CD14-positive monocyte (primary cell): Measurements from ENCODE around the gene PLPPR4. TPM values are rescaled to one million over a fixed set of nuclear protein-coding genes. Genes with fewer than 3 reads are reported as not detected.

Source experiments
- DNase-seq, 3 donors: peaks; one replicate each; pipeline ENCODE4 v3.0.0-alpha.2; 2011 to 2022
- H2AFZ ChIP-seq: 2 replicates; pipeline ENCODE4 v1.6.0; 2012; ENCODE audit warnings: mild to moderate bottlenecking, low read depth, low read length, inconsistent platforms; ENCODE audit not compliant: insufficient read depth, poor library complexity, severe bottlenecking
- H3K27ac ChIP-seq, 2 donors: 1 replicate in 1 of 2; 2 replicates in 1 of 2; pipeline ENCODE4 v1.5.1; 2012 to 2013; ENCODE audit warnings: low read length in 2 of 2, control low read depth in 1 of 2, inconsistent platforms in 1 of 2, low read depth in 1 of 2, mild to moderate bottlenecking in 1 of 2
- H3K27me3 ChIP-seq, 2 donors: one replicate each; pipeline versions ENCODE4 v1.6.0 to v1.6.1; 2011 to 2013; ENCODE audit warnings: low read length in 2 of 2; ENCODE audit not compliant: control insufficient read depth in 2 of 2, insufficient read depth in 2 of 2
- H3K36me3 ChIP-seq, 2 donors: replicated peaks in 1 of 2; 1 replicate in 1 of 2; 2 replicates in 1 of 2; pipeline versions ENCODE4 v1.5.1 to v1.6.1; 2012 to 2013; ENCODE audit warnings: low read length in 2 of 2, control low read depth in 1 of 2, inconsistent platforms in 1 of 2, mild to moderate bottlenecking in 1 of 2; ENCODE audit not compliant: insufficient read depth in 2 of 2, control insufficient read depth in 1 of 2
- H3K4me1 ChIP-seq, 2 donors: 1 replicate in 1 of 2; 2 replicates in 1 of 2; pipeline versions ENCODE4 v1.5.1 to v1.6.1; 2012 to 2013; ENCODE audit warnings: low read length in 2 of 2, control low read depth in 1 of 2, inconsistent platforms in 1 of 2, mild to moderate bottlenecking in 1 of 2, moderate library complexity in 1 of 2; ENCODE audit not compliant: insufficient read depth in 2 of 2, control insufficient read depth in 1 of 2
- H3K4me2 ChIP-seq: replicated peaks from 2 replicates; pipeline ENCODE3; 2012; ENCODE audit warnings: low read length, moderate library complexity, mild to moderate bottlenecking; ENCODE audit not compliant: poor library complexity, severe bottlenecking; ENCODE audit errors: extremely low read depth
- H3K4me3 ChIP-seq, 3 experiments: fragments of 200-600 bp in 1 of 3; sonication (generic) in 1 of 3; replicated peaks in 1 of 3; 1 replicate in 2 of 3; 2 replicates in 1 of 3; pipeline ENCODE4 v1.5.1; 2011 to 2013; ENCODE audit warnings: low read length in 3 of 3, mild to moderate bottlenecking in 3 of 3, control low read depth in 2 of 3, low read depth in 2 of 3, inconsistent platforms in 1 of 3, moderate library complexity in 1 of 3
- H3K79me2 ChIP-seq: 2 replicates; pipeline ENCODE4 v1.6.0; 2012; ENCODE audit warnings: mild to moderate bottlenecking, control low read depth, inconsistent platforms, low read length, moderate library complexity; ENCODE audit not compliant: insufficient read depth
- H3K9ac ChIP-seq: 2 replicates; pipeline ENCODE4 v1.6.0; 2017; ENCODE audit warnings: low read length, mild to moderate bottlenecking; ENCODE audit not compliant: insufficient read depth, poor library complexity, severe bottlenecking
- H3K9me3 ChIP-seq, 2 donors: replicated peaks in 1 of 2; 1 replicate in 1 of 2; 2 replicates in 1 of 2; pipeline versions ENCODE4 v1.5.1 to v1.6.1; 2012 to 2013; ENCODE audit warnings: low read length in 2 of 2, control low read depth in 1 of 2; ENCODE audit not compliant: control insufficient read depth in 1 of 2, insufficient read depth in 1 of 2
- H4K20me1 ChIP-seq: 2 replicates; pipeline ENCODE4 v1.6.0; 2012; ENCODE audit warnings: mild to moderate bottlenecking, low read length, control low read depth, moderate library complexity; ENCODE audit not compliant: insufficient read depth
- H3K27ac Mint-ChIP-seq, 7 donors: one replicate each; pipeline ENCODE4 v1.8.0; 2020; ENCODE audit warnings: mild to moderate bottlenecking in 7 of 7, mixed read lengths in 7 of 7, moderate library complexity in 6 of 7, inconsistent platforms in 2 of 7
- H3K27me3 Mint-ChIP-seq, 3 donors: one replicate each; pipeline ENCODE4 v1.8.0; 2021 to 2022; ENCODE audit warnings: low read depth in 3 of 3, mild to moderate bottlenecking in 3 of 3, mixed read lengths in 3 of 3, moderate library complexity in 3 of 3, inconsistent platforms in 1 of 3
- H3K36me3 Mint-ChIP-seq, 2 donors: one replicate each; pipeline ENCODE4 v1.8.0; 2020; ENCODE audit warnings: mixed read lengths in 2 of 2, inconsistent platforms in 1 of 2, mild to moderate bottlenecking in 1 of 2
- H3K4me1 Mint-ChIP-seq: one replicate; pipeline ENCODE4 v1.8.0; 2020; ENCODE audit warnings: mild to moderate bottlenecking, mixed read lengths
- H3K4me3 Mint-ChIP-seq, 2 donors: one replicate each; pipeline ENCODE4 v1.8.0; 2020; ENCODE audit warnings: mild to moderate bottlenecking in 2 of 2, mixed read lengths in 2 of 2, moderate library complexity in 1 of 2
- H3K9me3 Mint-ChIP-seq, 7 donors: one replicate each; pipeline ENCODE4 v1.8.0; 2020 to 2022; ENCODE audit warnings: mixed read lengths in 7 of 7, mild to moderate bottlenecking in 6 of 7, moderate library complexity in 6 of 7, inconsistent platforms in 2 of 7
- CTCF ChIP-seq: fragments of 200-600 bp; IDR thresholded peaks from one replicate; pipeline ENCODE4 v1.8.0; 2022; ENCODE audit warnings: antibody characterized with exemption, mild to moderate bottlenecking
- WGBS: methylation state at CpG from one replicate; pipeline ENCODE4 v1.1.5; 2013; ENCODE audit warnings: missing lambda C conversion rate; ENCODE audit not compliant: insufficient coverage; 5-methylcytosine and 5-hydroxymethylcytosine counted together
- intact Hi-C, 2 donors: fragments of 100-400 bp; cut with micrococcal nuclease; formaldehyde crosslinking; loops; one replicate each; pipeline versions ENCODE4 v1.15.0 to v1.15.1; 2023
- polyA plus RNA-seq, 3 donors: library from polyadenylated mRNA; depleted of rRNA in 1 of 3; unstranded in 2 of 3; stranded (reverse) in 1 of 3; fragments of 300-500 nt in 2 of 3; fragments of >200 nt in 1 of 3; fragmentation: Illumina TruSeq in 2 of 3; gene quantifications; 1 replicate in 2 of 3; 2 replicates in 1 of 3; pipeline ENCODE4 v1.2.3, GENCODE V29; 2012 to 2021

The PLPPR4 gene
- polyA plus RNA-seq, 3 donors, result not detected

GRCh38 chr1:99304725-99305282, 40.5 kb downstream of the PLPPR4 start:
- Histone ChIP-seq H3K79me2 (no peaks in the 10 kb centered on the region), H3K4me2 (no peak overlapping the region), H3K9me3 (peaks cover 0 to 11% of the 10 kb centered on the region in 2 donors), H3K4me3 (no peak overlapping the region), H4K20me1 (no peaks in the 10 kb centered on the region), H2AFZ (no peak overlapping the region), H3K27me3 (no peaks in the 10 kb centered on the region), H3K4me1 (no peaks in the 10 kb centered on the region), H3K27ac (no peak overlapping the region), H3K9ac (no peak overlapping the region), H3K36me3 (no peaks in the 10 kb centered on the region)
- Mint-ChIP-seq H3K27ac (no peak overlapping the region), H3K27me3 (no peaks in the 10 kb centered on the region), H3K36me3 (no peaks in the 10 kb centered on the region), H3K4me3 (no peak overlapping the region), H3K9me3 (peaks cover 0 to 3% (median 0%) of the 10 kb centered on the region in 7 donors), H3K4me1 (no peaks in the 10 kb centered on the region)
- 100% methylated on average over 1 of the region's 5 CpGs for WGBS
- TF ChIP-seq CTCF, result no peak
- no peak for DNase-seq
- intact Hi-C loops, result no loop called here

DNA sequence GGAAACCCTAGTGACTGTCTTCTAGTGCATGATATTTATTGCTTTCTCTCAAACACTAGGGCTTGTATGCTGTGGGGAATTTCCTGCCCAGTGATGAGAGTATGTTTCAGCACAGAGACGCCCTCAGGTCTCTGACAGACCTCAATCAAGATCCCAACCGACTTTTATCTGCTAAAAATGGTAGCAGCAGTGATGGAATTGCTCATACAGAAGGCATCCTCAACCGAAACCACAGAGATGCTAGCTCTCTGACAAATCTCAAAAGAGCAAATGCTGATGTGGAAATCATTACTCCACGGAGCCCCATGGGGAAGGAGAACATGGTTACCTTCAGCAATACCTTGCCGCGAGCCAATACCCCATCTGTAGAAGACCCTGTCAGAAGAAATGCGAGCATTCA, 41.3 kb downstream of the PLPPR4 start:
- H3K36me3 Mint-ChIP-seq, result no peaks in the 10 kb centered on the region
- H3K4me1 Mint-ChIP-seq, result no peaks in the 10 kb centered on the region
- H3K9me3 Mint-ChIP-seq, result peaks cover 0 to 3% (median 0%) of the 10 kb centered on the region in 7 donors
- WGBS, result 90% methylated on average over 5 of the region's 7 CpGs
- no peak for DNase-seq
- Histone ChIP-seq H3K9ac (no peak overlapping the region), H2AFZ (no peak overlapping the region), H3K36me3 (no peaks in the 10 kb centered on the region), H3K9me3 (peaks cover 0 to 11% of the 10 kb centered on the region in 2 donors), H3K27ac (no peak overlapping the region), H3K4me2 (no peak overlapping the region), H3K4me3 (no peak overlapping the region), H3K27me3 (no peaks in the 10 kb centered on the region), H4K20me1 (no peaks in the 10 kb centered on the region), H3K79me2 (no peaks in the 10 kb centered on the region), H3K4me1 (no peaks in the 10 kb centered on the region)
- no peak overlapping the region for H3K27ac Mint-ChIP-seq
- H3K27me3 Mint-ChIP-seq, result no peaks in the 10 kb centered on the region
- no peak overlapping the region for H3K4me3 Mint-ChIP-seq
- intact Hi-C loops, result no loop called here
- no peak for TF ChIP-seq CTCF
